HEK293 (cell line): Measurements from ENCODE around the gene PRKCE.

ENCODE experiments used
- CTCF ChIA-PET: fragments of 350-600 bp; formaldehyde crosslinking; extraction: SDS; loops from one replicate; lab custom pipeline; 2021; ENCODE audit warnings: antibody characterized with exemption; lab: Yijun Ruan, JAX
- POLR2A ChIA-PET: fragments of 300-600 bp; formaldehyde crosslinking; extraction: SDS; loops from one replicate; lab custom pipeline; 2020; ENCODE audit warnings: antibody characterized with exemption, inconsistent platforms; lab: Yijun Ruan, JAX
- H3K27ac ChIP-seq: fragments of 200-500 bp; sonication (Bioruptor generic); 2 replicates; pipeline ENCODE4 v1.5.1; 2014; ENCODE audit warnings: low read depth, low read length, control low read depth, inconsistent platforms; ENCODE audit errors: extremely low read depth
- H3K36me3 ChIP-seq, 2 experiments: fragments of 200-500 bp in 1 of 2; sonication (Bioruptor generic) in 1 of 2; 1 replicate in 1 of 2; 2 replicates in 1 of 2; pipeline ENCODE4 v1.5.1; 2014 to 2017; ENCODE audit warnings: inconsistent platforms in 2 of 2, low read length in 2 of 2; ENCODE audit not compliant: control insufficient read depth in 2 of 2, insufficient read depth in 1 of 2
- H3K4me1 ChIP-seq: fragments of 200-500 bp; sonication (Bioruptor generic); 2 replicates; pipeline ENCODE4 v1.5.1; 2014; ENCODE audit warnings: mild to moderate bottlenecking, low read length, inconsistent platforms; ENCODE audit not compliant: control insufficient read depth, insufficient read depth
- H3K4me3 ChIP-seq: 2 replicates; pipeline ENCODE4 v1.5.1; 2011; ENCODE audit warnings: low read depth, mild to moderate bottlenecking, control low read depth, low read length, moderate library complexity
- H3K9me3 ChIP-seq: fragments of 200-500 bp; sonication (Bioruptor generic); 2 replicates; pipeline ENCODE4 v1.5.1; 2014; ENCODE audit warnings: low read depth, low read length, inconsistent platforms; ENCODE audit not compliant: control insufficient read depth, insufficient read depth
- IKZF3 ChIP-seq: fragments of 450-650 bp; IDR thresholded peaks from 2 replicates; pipeline ENCODE4 v1.5.0; 2018; ENCODE audit warnings: missing biosample characterization, mild to moderate bottlenecking, missing genetic modification characterization, moderate library complexity
- KLF16 ChIP-seq: fragments of 450-650 bp; formaldehyde crosslinking; IDR thresholded peaks from 2 replicates; pipeline ENCODE4 v1.5.1; 2017; ENCODE audit warnings: missing biosample characterization, missing genetic modification characterization
- PRDM1 ChIP-seq: fragments of 450-650 bp; formaldehyde crosslinking; IDR thresholded peaks from 2 replicates; pipeline ENCODE4; 2016; ENCODE audit warnings: missing biosample characterization, missing genetic modification characterization
- SP2 ChIP-seq: fragments of 450-650 bp; formaldehyde crosslinking; IDR thresholded peaks from 2 replicates; pipeline ENCODE4 v1.5.1; 2016; ENCODE audit warnings: missing biosample characterization, missing genetic modification characterization
- TCF7L2 ChIP-seq: IDR thresholded peaks from 2 replicates; pipeline ENCODE4 v1.6.1; 2011; ENCODE audit warnings: low read depth, mild to moderate bottlenecking, inconsistent platforms, low read length, moderate library complexity, borderline replicate concordance
- ZBTB7A ChIP-seq: fragments of 450-650 bp; formaldehyde crosslinking; IDR thresholded peaks from 2 replicates; pipeline ENCODE4 v1.5.1; 2016; ENCODE audit warnings: low read depth, missing biosample characterization, missing genetic modification characterization
- ZBTB8A ChIP-seq: fragments of 450-650 bp; formaldehyde crosslinking; IDR thresholded peaks from 2 replicates; pipeline ENCODE4 v1.5.1; 2016; ENCODE audit warnings: missing biosample characterization, missing genetic modification characterization
- ZNF175 ChIP-seq: fragments of 450-650 bp; formaldehyde crosslinking; IDR thresholded peaks from 2 replicates; pipeline ENCODE4 v1.5.1; 2016; ENCODE audit warnings: missing biosample characterization, missing genetic modification characterization
- ZNF202 ChIP-seq: fragments of 450-650 bp; formaldehyde crosslinking; IDR thresholded peaks from 2 replicates; pipeline ENCODE4 v1.5.1; 2016; ENCODE audit warnings: missing biosample characterization, missing genetic modification characterization, borderline replicate concordance
- ZNF221 ChIP-seq: fragments of 450-650 bp; formaldehyde crosslinking; IDR thresholded peaks from 2 replicates; pipeline ENCODE4 v1.5.1; 2017; ENCODE audit warnings: missing biosample characterization, missing genetic modification characterization, borderline replicate concordance
- ZNF248 ChIP-seq: fragments of 450-650 bp; formaldehyde crosslinking; IDR thresholded peaks from 2 replicates; pipeline ENCODE4 v1.5.1; 2017; ENCODE audit warnings: missing biosample characterization, missing genetic modification characterization
- ZNF302 ChIP-seq: fragments of 450-650 bp; formaldehyde crosslinking; IDR thresholded peaks from 2 replicates; pipeline ENCODE4 v1.5.1; 2016; ENCODE audit warnings: missing biosample characterization, missing genetic modification characterization, low read depth
- ZNF544 ChIP-seq: fragments of 450-650 bp; formaldehyde crosslinking; IDR thresholded peaks from 2 replicates; pipeline ENCODE4 v1.5.0; 2017; ENCODE audit warnings: missing biosample characterization, missing genetic modification characterization
- ZNF610 ChIP-seq: fragments of 450-650 bp; formaldehyde crosslinking; IDR thresholded peaks from 2 replicates; pipeline ENCODE4 v1.5.1; 2016; ENCODE audit warnings: missing biosample characterization, missing genetic modification characterization, borderline replicate concordance
- TF ChIP-seq, protein P1 (sequence below): fragments of 450-650 bp; formaldehyde crosslinking; conservative IDR thresholded peaks from 2 replicates; pipeline ENCODE4 v1.5.1; 2016; ENCODE audit warnings: low read depth, missing biosample characterization, missing genetic modification characterization
- TF ChIP-seq, protein P2 (sequence below): fragments of 450-650 bp; formaldehyde crosslinking; IDR thresholded peaks from 2 replicates; pipeline ENCODE4 v1.5.1; 2016; ENCODE audit warnings: missing biosample characterization, missing genetic modification characterization
- TF ChIP-seq, protein P3 (sequence below): fragments of 450-650 bp; IDR thresholded peaks from 2 replicates; pipeline ENCODE4 v1.5.1; 2018; ENCODE audit warnings: missing biosample characterization, mild to moderate bottlenecking, missing genetic modification characterization
- TF ChIP-seq, protein P4 (sequence below): fragments of 450-650 bp; formaldehyde crosslinking; IDR thresholded peaks from 2 replicates; pipeline ENCODE4 v1.5.1; 2016; ENCODE audit warnings: missing biosample characterization, missing genetic modification characterization

PRKCE gene

DNA sequence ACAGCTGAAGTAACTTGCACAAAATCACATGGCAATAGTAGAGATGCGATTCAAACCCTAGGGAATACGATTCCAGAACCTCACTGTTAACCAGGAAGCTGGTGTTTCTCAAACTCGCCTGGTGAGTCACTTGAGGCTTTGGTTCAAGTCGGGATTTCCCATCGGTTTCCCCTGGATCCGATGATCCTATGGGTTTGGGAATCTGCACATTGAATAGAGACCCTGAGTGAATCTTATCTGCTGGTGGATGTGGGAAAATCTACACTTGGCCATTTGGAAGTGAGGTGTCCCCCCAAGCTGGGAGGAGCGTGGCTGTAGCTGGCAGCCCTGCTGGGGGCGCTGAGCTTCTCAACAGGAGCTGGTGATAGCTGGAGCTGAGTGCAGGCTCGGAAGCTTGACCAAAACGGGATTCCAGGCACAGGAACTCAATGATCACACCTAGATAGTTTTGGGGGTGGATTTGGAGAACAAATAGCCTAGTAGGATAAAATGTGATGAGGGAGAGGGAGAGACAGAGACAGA lies 135.4 kb downstream of the PRKCE start:
- Histone ChIP-seq H3K27ac (no peak overlapping the region), H3K4me1 (no peaks in the 10 kb centered on the region; the same call in 1 of the 2 replicates), H3K9me3 (no peaks in the 10 kb centered on the region), H3K4me3 (no peak overlapping the region), H3K36me3 (no peaks in the 10 kb centered on the region)
- ChIA-PET POLR2A (no interaction called here), CTCF (interaction anchor here (0.6 to 1.0 kb wide), 2 partner anchors 8 to 17 kb away, joined by 3 to 5 read pairs; no protein-coding TSS in a partner anchor)
- TF ChIP-seq ZNF610 (tag by site-specific recombination): no peak
- TF ChIP-seq ZBTB8A (tag by site-specific recombination): no peak
- TF ChIP-seq SP2 (tag by site-specific recombination): no peak
- no peak for TF ChIP-seq TCF7L2
- TF ChIP-seq, protein P1, sequence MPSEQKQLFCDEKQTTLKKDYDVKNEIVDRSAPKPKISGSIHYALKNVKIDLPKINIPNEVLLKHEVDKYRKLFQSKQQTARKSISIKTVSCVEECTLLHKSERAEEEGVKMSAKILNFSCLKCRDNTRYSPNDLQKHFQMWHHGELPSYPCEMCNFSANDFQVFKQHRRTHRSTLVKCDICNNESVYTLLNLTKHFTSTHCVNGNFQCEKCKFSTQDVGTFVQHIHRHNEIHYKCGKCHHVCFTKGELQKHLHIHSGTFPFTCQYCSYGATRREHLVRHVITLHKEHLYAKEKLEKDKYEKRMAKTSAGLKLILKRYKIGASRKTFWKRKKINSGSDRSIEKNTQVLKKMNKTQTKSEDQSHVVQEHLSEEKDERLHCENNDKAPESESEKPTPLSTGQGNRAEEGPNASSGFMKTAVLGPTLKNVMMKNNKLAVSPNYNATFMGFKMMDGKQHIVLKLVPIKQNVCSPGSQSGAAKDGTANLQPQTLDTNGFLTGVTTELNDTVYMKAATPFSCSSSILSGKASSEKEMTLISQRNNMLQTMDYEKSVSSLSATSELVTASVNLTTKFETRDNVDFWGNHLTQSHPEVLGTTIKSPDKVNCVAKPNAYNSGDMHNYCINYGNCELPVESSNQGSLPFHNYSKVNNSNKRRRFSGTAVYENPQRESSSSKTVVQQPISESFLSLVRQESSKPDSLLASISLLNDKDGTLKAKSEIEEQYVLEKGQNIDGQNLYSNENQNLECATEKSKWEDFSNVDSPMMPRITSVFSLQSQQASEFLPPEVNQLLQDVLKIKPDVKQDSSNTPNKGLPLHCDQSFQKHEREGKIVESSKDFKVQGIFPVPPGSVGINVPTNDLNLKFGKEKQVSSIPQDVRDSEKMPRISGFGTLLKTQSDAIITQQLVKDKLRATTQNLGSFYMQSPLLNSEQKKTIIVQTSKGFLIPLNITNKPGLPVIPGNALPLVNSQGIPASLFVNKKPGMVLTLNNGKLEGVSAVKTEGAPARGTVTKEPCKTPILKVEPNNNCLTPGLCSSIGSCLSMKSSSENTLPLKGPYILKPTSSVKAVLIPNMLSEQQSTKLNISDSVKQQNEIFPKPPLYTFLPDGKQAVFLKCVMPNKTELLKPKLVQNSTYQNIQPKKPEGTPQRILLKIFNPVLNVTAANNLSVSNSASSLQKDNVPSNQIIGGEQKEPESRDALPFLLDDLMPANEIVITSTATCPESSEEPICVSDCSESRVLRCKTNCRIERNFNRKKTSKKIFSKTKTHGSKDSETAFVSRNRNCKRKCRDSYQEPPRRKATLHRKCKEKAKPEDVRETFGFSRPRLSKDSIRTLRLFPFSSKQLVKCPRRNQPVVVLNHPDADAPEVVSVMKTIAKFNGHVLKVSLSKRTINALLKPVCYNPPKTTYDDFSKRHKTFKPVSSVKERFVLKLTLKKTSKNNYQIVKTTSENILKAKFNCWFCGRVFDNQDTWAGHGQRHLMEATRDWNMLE (tag by site-specific recombination): no peak
- no peak for TF ChIP-seq ZNF202 (tag by site-specific recombination)
- TF ChIP-seq ZNF302 (tag by site-specific recombination): no peak
- TF ChIP-seq ZBTB7A (tag by site-specific recombination): no peak
- TF ChIP-seq PRDM1 (tag by site-specific recombination): no peak
- no peak for TF ChIP-seq IKZF3 (tag by site-specific recombination)
- TF ChIP-seq, protein P2, sequence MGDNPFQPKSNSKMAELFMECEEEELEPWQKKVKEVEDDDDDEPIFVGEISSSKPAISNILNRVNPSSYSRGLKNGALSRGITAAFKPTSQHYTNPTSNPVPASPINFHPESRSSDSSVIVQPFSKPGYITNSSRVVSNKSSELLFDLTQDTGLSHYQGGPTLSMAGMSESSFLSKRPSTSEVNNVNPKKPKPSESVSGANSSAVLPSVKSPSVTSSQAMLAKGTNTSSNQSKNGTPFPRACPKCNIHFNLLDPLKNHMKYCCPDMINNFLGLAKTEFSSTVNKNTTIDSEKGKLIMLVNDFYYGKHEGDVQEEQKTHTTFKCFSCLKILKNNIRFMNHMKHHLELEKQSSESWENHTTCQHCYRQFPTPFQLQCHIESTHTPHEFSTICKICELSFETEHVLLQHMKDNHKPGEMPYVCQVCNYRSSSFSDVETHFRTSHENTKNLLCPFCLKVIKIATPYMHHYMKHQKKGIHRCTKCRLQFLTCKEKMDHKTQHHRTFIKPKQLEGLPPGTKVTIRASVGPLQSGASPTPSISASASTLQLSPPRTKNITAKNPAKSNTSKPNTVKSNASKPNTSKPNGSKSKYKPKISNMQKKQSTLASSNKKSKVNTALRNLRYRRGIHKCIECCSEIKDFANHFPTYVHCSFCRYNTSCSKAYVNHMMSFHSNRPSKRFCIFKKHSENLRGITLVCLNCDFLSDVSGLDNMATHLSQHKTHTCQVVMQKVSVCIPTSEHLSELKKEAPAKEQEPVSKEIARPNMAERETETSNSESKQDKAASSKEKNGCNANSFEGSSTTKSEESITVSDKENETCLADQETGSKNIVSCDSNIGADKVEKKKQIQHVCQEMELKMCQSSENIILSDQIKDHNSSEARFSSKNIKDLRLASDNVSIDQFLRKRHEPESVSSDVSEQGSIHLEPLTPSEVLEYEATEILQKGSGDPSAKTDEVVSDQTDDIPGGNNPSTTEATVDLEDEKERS (tag by site-specific recombination): no peak
- TF ChIP-seq ZNF544 (tag by site-specific recombination): no peak
- TF ChIP-seq, protein P3, sequence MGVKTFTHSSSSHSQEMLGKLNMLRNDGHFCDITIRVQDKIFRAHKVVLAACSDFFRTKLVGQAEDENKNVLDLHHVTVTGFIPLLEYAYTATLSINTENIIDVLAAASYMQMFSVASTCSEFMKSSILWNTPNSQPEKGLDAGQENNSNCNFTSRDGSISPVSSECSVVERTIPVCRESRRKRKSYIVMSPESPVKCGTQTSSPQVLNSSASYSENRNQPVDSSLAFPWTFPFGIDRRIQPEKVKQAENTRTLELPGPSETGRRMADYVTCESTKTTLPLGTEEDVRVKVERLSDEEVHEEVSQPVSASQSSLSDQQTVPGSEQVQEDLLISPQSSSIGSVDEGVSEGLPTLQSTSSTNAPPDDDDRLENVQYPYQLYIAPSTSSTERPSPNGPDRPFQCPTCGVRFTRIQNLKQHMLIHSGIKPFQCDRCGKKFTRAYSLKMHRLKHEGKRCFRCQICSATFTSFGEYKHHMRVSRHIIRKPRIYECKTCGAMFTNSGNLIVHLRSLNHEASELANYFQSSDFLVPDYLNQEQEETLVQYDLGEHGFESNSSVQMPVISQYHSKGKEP: no peak
- no peak for TF ChIP-seq KLF16 (tag by site-specific recombination)
- TF ChIP-seq, protein P4, sequence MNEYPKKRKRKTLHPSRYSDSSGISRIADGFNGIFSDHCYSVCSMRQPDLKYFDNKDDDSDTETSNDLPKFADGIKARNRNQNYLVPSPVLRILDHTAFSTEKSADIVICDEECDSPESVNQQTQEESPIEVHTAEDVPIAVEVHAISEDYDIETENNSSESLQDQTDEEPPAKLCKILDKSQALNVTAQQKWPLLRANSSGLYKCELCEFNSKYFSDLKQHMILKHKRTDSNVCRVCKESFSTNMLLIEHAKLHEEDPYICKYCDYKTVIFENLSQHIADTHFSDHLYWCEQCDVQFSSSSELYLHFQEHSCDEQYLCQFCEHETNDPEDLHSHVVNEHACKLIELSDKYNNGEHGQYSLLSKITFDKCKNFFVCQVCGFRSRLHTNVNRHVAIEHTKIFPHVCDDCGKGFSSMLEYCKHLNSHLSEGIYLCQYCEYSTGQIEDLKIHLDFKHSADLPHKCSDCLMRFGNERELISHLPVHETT (tag by site-specific recombination): no peak
- no peak for TF ChIP-seq ZNF221 (tag by site-specific recombination)
- no peak for TF ChIP-seq ZNF175 (tag by site-specific recombination)
- TF ChIP-seq ZNF248: no peak
